HFFc6 (cell line): Measurements from ENCODE around the gene ELOVL1. TPM values are rescaled to one million over a fixed set of nuclear protein-coding genes. Genes with fewer than 3 reads are reported as not detected.

ENCODE experiments used
- DNase-seq: peaks from one replicate; pipeline ENCODE4 v3.0.0-alpha.2; 2018
- H3K27ac Mint-ChIP-seq: 2 replicates; pipeline ENCODE4 v1.8.0; 2020; ENCODE audit warnings: mild to moderate bottlenecking, mixed read lengths
- H3K27me3 Mint-ChIP-seq: 2 replicates; pipeline ENCODE4 v1.8.0; 2021; ENCODE audit warnings: mild to moderate bottlenecking, moderate library complexity, mixed read lengths; ENCODE audit not compliant: insufficient read depth
- H3K36me3 Mint-ChIP-seq: 2 replicates; pipeline ENCODE4 v1.8.0; 2021; ENCODE audit warnings: low read depth, mixed read lengths
- H3K4me1 Mint-ChIP-seq: 2 replicates; pipeline ENCODE4 v1.8.0; 2020; ENCODE audit warnings: low read depth, mixed read lengths
- H3K4me3 Mint-ChIP-seq: 2 replicates; pipeline ENCODE4 v1.8.0; 2020; ENCODE audit warnings: mild to moderate bottlenecking, moderate library complexity, mixed read lengths
- H3K9me3 Mint-ChIP-seq: 2 replicates; pipeline ENCODE4 v1.8.0; 2020; ENCODE audit warnings: mild to moderate bottlenecking, mixed read lengths
- CTCF ChIP-seq: fragments of 200-600 bp; sonication (generic); IDR thresholded peaks from 2 replicates; pipeline ENCODE4 v1.5.0; 2021; ENCODE audit warnings: antibody characterized with exemption, mild to moderate bottlenecking
- total RNA-seq, 6 experiments: library from RNA; stranded (reverse); fragmentation: NEBNext Ultra II Directional; extraction: Animal tissue kit (Norgen Biotek cat#: 25700); gene quantifications; 2 replicates in 1 of 6; 3 replicates in 5 of 6; pipeline ENCODE4 v1.2.3, GENCODE V29; 2021

Gene ELOVL1
- total RNA-seq, 6 experiments from 2014 or later: 137 to 185 (median 160) TPM

- TF ChIP-seq CTCF: no peak
- Mint-ChIP-seq H3K36me3 (no peaks in the 10 kb centered on the region), H3K9me3 (no peaks in the 10 kb centered on the region), H3K4me1 (peaks cover 25% of the 10 kb centered on the region), H3K27me3 (peaks cover 24% of the 10 kb centered on the region), H3K27ac (peak overlapping the region; percentile 40), H3K4me3 (peak overlapping the region; percentile 68)
- DNase-seq: no peak
Measured at GRCh38 chr1:43348809-43349593, 18.8 kb downstream of the ELOVL1 start.

GRCh38 chr1:43348343-43348808 lies 19.4 kb downstream of the ELOVL1 start:
- Mint-ChIP-seq H3K36me3 (no peaks in the 10 kb centered on the region), H3K9me3 (no peaks in the 10 kb centered on the region), H3K4me1 (peaks cover 25% of the 10 kb centered on the region), H3K27ac (no peak overlapping the region), H3K27me3 (peaks cover 24% of the 10 kb centered on the region), H3K4me3 (peak overlapping the region; percentile 22)
- DNase-seq: no peak
- TF ChIP-seq CTCF: no peak

- peaks cover 18% of the 10 kb centered on the region for H3K27me3 Mint-ChIP-seq
- no peak for DNase-seq
- H3K36me3 Mint-ChIP-seq: no peaks in the 10 kb centered on the region
- peaks cover 25% of the 10 kb centered on the region for H3K4me1 Mint-ChIP-seq
- no peaks in the 10 kb centered on the region for H3K9me3 Mint-ChIP-seq
- no peak overlapping the region for H3K4me3 Mint-ChIP-seq
- no peak for TF ChIP-seq CTCF
- H3K27ac Mint-ChIP-seq: no peak overlapping the region
Measured at GRCh38 chr1:43346636-43347035, 21.2 kb downstream of the ELOVL1 start.

GRCh38 chr1:43345120-43345519 lies 22.7 kb downstream of the ELOVL1 start:
- H3K36me3 Mint-ChIP-seq: no peaks in the 10 kb centered on the region
- peaks cover 18% of the 10 kb centered on the region for H3K27me3 Mint-ChIP-seq
- no peaks in the 10 kb centered on the region for H3K9me3 Mint-ChIP-seq
- H3K4me3 Mint-ChIP-seq: no peak overlapping the region
- no peak for TF ChIP-seq CTCF
- H3K27ac Mint-ChIP-seq: no peak overlapping the region
- H3K4me1 Mint-ChIP-seq: peaks cover 21% of the 10 kb centered on the region
- no peak for DNase-seq

GRCh38 chr1:43344267-43344850 lies 23.5 kb downstream of the ELOVL1 start:
- Mint-ChIP-seq H3K9me3 (no peaks in the 10 kb centered on the region), H3K36me3 (no peaks in the 10 kb centered on the region), H3K4me3 (no peak overlapping the region), H3K4me1 (peaks cover 14% of the 10 kb centered on the region), H3K27me3 (peaks cover 20% of the 10 kb centered on the region), H3K27ac (no peak overlapping the region)
- TF ChIP-seq CTCF: no peak
- no peak for DNase-seq
